Measurements from ENCODE around the gene VAMP2. TPM values are rescaled to one million over a fixed set of nuclear protein-coding genes. Genes with fewer than 3 reads are reported as not detected.
A peak's percentile ranks its signal among the peaks of the same experiment; 100 is the strongest.

The VAMP2 gene
- total RNA-seq, 1 donor from 2014 or later: 44.7 TPM

GRCh38 chr17:8204761-8205555, 42.2 kb upstream of the VAMP2 start:
- TF ChIP-seq CTCF (conservative IDR thresholded peaks at IDR 0.05): no peak
- Mint-ChIP-seq H3K27ac (no peak overlapping the region), H3K4me1 (ENCODE audit: unreplicated experiment) (peaks cover 3% of the 10 kb centered on the region), H3K4me3 (no peak overlapping the region), H3K9me3 (peaks cover 3% of the 10 kb centered on the region), H3K36me3 (peaks cover 18% of the 10 kb centered on the region), H3K27me3 (peaks cover 3% of the 10 kb centered on the region)
- no peak for DNase-seq (ENCODE audit: extremely low spot score, unreplicated experiment)

GRCh38 chr17:8192070-8192815, 29.5 kb upstream of the VAMP2 start:
- Mint-ChIP-seq H3K27me3 (no peaks in the 10 kb centered on the region), H3K4me1 (ENCODE audit: unreplicated experiment) (peaks cover 14% of the 10 kb centered on the region), H3K27ac (no peak overlapping the region), H3K4me3 (no peak overlapping the region), H3K36me3 (no peaks in the 10 kb centered on the region), H3K9me3 (no peaks in the 10 kb centered on the region)
- no peak for DNase-seq (ENCODE audit: extremely low spot score, unreplicated experiment)
- no peak for TF ChIP-seq CTCF (conservative IDR thresholded peaks at IDR 0.05)

- Mint-ChIP-seq H3K4me1 (ENCODE audit: unreplicated experiment) (peaks cover 9% of the 10 kb centered on the region), H3K27ac (peak overlapping the region; percentile 88), H3K9me3 (no peaks in the 10 kb centered on the region), H3K27me3 (no peaks in the 10 kb centered on the region), H3K36me3 (no peaks in the 10 kb centered on the region), H3K4me3 (no peak overlapping the region)
- TF ChIP-seq CTCF (conservative IDR thresholded peaks at IDR 0.05): no peak
- no peak for DNase-seq (ENCODE audit: extremely low spot score, unreplicated experiment)
Observed at GRCh38 chr17:8190506-8190905, 27.8 kb upstream of the VAMP2 start.

GRCh38 chr17:8189711-8190477, 27.1 kb upstream of the VAMP2 start, which contains the start of gene BORCS6:
TSS of gene BORCS6 (minus strand) at chr17:8190180. CDS start at chr17:8190140, 40 bp downstream.
- peaks cover 9% of the 10 kb centered on the region for H3K4me1 Mint-ChIP-seq (ENCODE audit: unreplicated experiment)
- DNase-seq (ENCODE audit: extremely low spot score, unreplicated experiment): peak; percentile 91
- H3K27me3 Mint-ChIP-seq: no peaks in the 10 kb centered on the region
- no peaks in the 10 kb centered on the region for H3K36me3 Mint-ChIP-seq
- TF ChIP-seq CTCF (conservative IDR thresholded peaks at IDR 0.05): no peak
- peak within 1 kb of the TSS; percentile 88 for H3K27ac Mint-ChIP-seq
- no peak within 1 kb of the TSS for H3K4me3 Mint-ChIP-seq
- no peaks in the 10 kb centered on the region for H3K9me3 Mint-ChIP-seq

GRCh38 chr17:8189041-8189710, 26.4 kb upstream of the VAMP2 start:
- DNase-seq (ENCODE audit: extremely low spot score, unreplicated experiment): no peak
- Mint-ChIP-seq H3K4me3 (no peak overlapping the region), H3K4me1 (ENCODE audit: unreplicated experiment) (peaks cover 9% of the 10 kb centered on the region), H3K9me3 (no peaks in the 10 kb centered on the region), H3K27me3 (no peaks in the 10 kb centered on the region), H3K27ac (no peak overlapping the region), H3K36me3 (no peaks in the 10 kb centered on the region)
- no peak for TF ChIP-seq CTCF (conservative IDR thresholded peaks at IDR 0.05)
